ENCODE data around the gene RELN.

RELN gene

GRCh38 chr7:103894656-103895596 lies 94.5 kb downstream of the RELN start:
- no peak for DNase-seq (ENCODE audit: low read depth in 2 of 2)

GRCh38 chr7:103893350-103893749 lies 96.1 kb downstream of the RELN start:
- DNase-seq (ENCODE audit: low read depth in 2 of 2): no peak

- no peak for DNase-seq (ENCODE audit: low read depth in 2 of 2)
Measured at GRCh38 chr7:103889451-103889850, 100.0 kb downstream of the RELN start.

- no peak for DNase-seq (ENCODE audit: low read depth in 2 of 2)
Measured at GRCh38 chr7:103888603-103889153, 100.8 kb downstream of the RELN start.

GRCh38 chr7:103887853-103888602 lies 101.4 kb downstream of the RELN start:
- DNase-seq (ENCODE audit: low read depth in 2 of 2): no peak

- no peak for DNase-seq (ENCODE audit: low read depth in 2 of 2)
Measured at GRCh38 chr7:103887050-103887449, 102.4 kb downstream of the RELN start.

GRCh38 chr7:103879928-103880600 lies 109.4 kb downstream of the RELN start:
- no peak for DNase-seq (ENCODE audit: low read depth in 2 of 2)

- no peak for DNase-seq (ENCODE audit: low read depth in 2 of 2)
Measured at GRCh38 chr7:103879411-103879810, 110.0 kb downstream of the RELN start.

GRCh38 chr7:103877565-103877964 lies 111.9 kb downstream of the RELN start:
- DNase-seq (ENCODE audit: low read depth in 2 of 2): no peak

- no peak for DNase-seq (ENCODE audit: low read depth in 2 of 2)
Measured at GRCh38 chr7:103875718-103876117, 113.7 kb downstream of the RELN start.

- DNase-seq (ENCODE audit: low read depth in 2 of 2): no peak
Measured at GRCh38 chr7:103871473-103871872, 118.0 kb downstream of the RELN start.

- no peak for DNase-seq (ENCODE audit: low read depth in 2 of 2)
Measured at GRCh38 chr7:103870664-103871063, 118.8 kb downstream of the RELN start.

GRCh38 chr7:103867874-103868273 lies 121.6 kb downstream of the RELN start:
- no peak for DNase-seq (ENCODE audit: low read depth in 2 of 2)

- DNase-seq (ENCODE audit: low read depth in 2 of 2): no peak
Measured at GRCh38 chr7:103866919-103867318, 122.5 kb downstream of the RELN start.

GRCh38 chr7:103865442-103865841 lies 124.0 kb downstream of the RELN start:
- no peak for DNase-seq (ENCODE audit: low read depth in 2 of 2)

GRCh38 chr7:103862302-103863035 lies 127.0 kb downstream of the RELN start:
- DNase-seq (ENCODE audit: low read depth in 2 of 2): no peak

- no peak for DNase-seq (ENCODE audit: low read depth in 2 of 2)
Measured at GRCh38 chr7:103859709-103860108, 129.7 kb downstream of the RELN start.

GRCh38 chr7:103857435-103857834 lies 132.0 kb downstream of the RELN start:
- no peak for DNase-seq (ENCODE audit: low read depth in 2 of 2)

GRCh38 chr7:103856929-103857328 lies 132.5 kb downstream of the RELN start:
- no peak for DNase-seq (ENCODE audit: low read depth in 2 of 2)

- DNase-seq (ENCODE audit: low read depth in 2 of 2): no peak
Measured at GRCh38 chr7:103855671-103856070, 133.8 kb downstream of the RELN start.

- DNase-seq (ENCODE audit: low read depth in 2 of 2): no peak
Measured at GRCh38 chr7:103854611-103855010, 134.8 kb downstream of the RELN start.
